Upper lobe of left lung (tissue), 6 donors: ENCODE data around the gene ZNF519. TPM values are rescaled to one million over a fixed set of nuclear protein-coding genes. Genes with fewer than 3 reads are reported as not detected.

ENCODE experiments used
- ATAC-seq, 2 donors: fragments of 200-7000 bp; cut with Tn5 transposase; one replicate each; pipeline ENCODE4 v1.9.1; 2022; ENCODE audit warnings: mild to moderate bottlenecking in 2 of 2, moderate library complexity in 2 of 2; ENCODE audit not compliant: low FRiP score in 2 of 2
- DNase-seq, 2 donors: peaks; one replicate each; pipeline ENCODE4 v3.0.0-alpha.2; 2019 to 2020
- H3K27ac ChIP-seq, 4 donors: fragments of 200-600 bp; sonication (generic); one replicate each; pipeline ENCODE4 v1.5.1; 2016 to 2019
- H3K27me3 ChIP-seq, 4 donors: fragments of 200-600 bp; sonication (generic); one replicate each; pipeline ENCODE4 v1.5.1; 2017 to 2019
- H3K36me3 ChIP-seq, 4 donors: fragments of 200-600 bp; sonication (generic); one replicate each; pipeline ENCODE4 v1.5.1; 2016 to 2019
- H3K4me1 ChIP-seq, 4 donors: fragments of 200-600 bp; sonication (generic); one replicate each; pipeline ENCODE4 v1.5.1; 2018 to 2019
- H3K4me3 ChIP-seq, 4 donors: fragments of 200-600 bp; sonication (generic); one replicate each; pipeline ENCODE4 v1.5.1; 2017 to 2019; ENCODE audit warnings: mild to moderate bottlenecking in 2 of 4, moderate library complexity in 1 of 4
- H3K9me3 ChIP-seq, 4 donors: fragments of 200-600 bp; sonication (generic); one replicate each; pipeline ENCODE4 v1.5.1; 2018 to 2019
- EP300 ChIP-seq, 4 donors: sonication (generic); formaldehyde crosslinking; IDR thresholded peaks; one replicate each; pipeline ENCODE4 v1.5.1; 2017; ENCODE audit warnings: antibody characterized with exemption in 4 of 4, control low read depth in 2 of 4
- POLR2A ChIP-seq, 4 donors: fragments of 450-650 bp; IDR thresholded peaks; one replicate each; pipeline ENCODE4 v1.5.1; 2016 to 2017; ENCODE audit warnings: antibody characterized with exemption in 4 of 4, mild to moderate bottlenecking in 2 of 4
- POLR2AphosphoS5 ChIP-seq, 2 donors: sonication (generic); formaldehyde crosslinking; IDR thresholded peaks; one replicate each; pipeline ENCODE4 v1.5.1; 2017; ENCODE audit warnings: antibody characterized with exemption in 2 of 2
- WGBS, 2 donors: methylation state at CpG; one replicate each; pipeline ENCODE4 v1.1.5; 2017 to 2018; 5-methylcytosine and 5-hydroxymethylcytosine counted together
- total RNA-seq, 6 donors: library from RNA; depleted of rRNA in 4 of 6; stranded (reverse); fragments of >200 nt in 4 of 6; gene quantifications; one replicate each; pipeline versions ENCODE4 v1.1.0 to v1.2.1, GENCODE V29; 2016 to 2021
- TF ChIP-seq, protein P1 (sequence below), 6 experiments: fragments of 450-650 bp in 4 of 6; fragments of 200-600 bp in 2 of 6; sonication (generic) in 2 of 6; IDR thresholded peaks; one replicate each; pipeline ENCODE4 v1.5.1; 2016 to 2019; ENCODE audit warnings: antibody characterized with exemption in 6 of 6
- donor health status: DM: no; HTN: no; CAD: no; lungs with moderate emphysema.
- donor health status: DM: no; HTN: yes; CAD: no; lungs with severe emphysema.

The ZNF519 gene
- total RNA-seq, 6 donors from 2014 or later: 1.4 to 8.4 (median 5.0) TPM

DNA sequence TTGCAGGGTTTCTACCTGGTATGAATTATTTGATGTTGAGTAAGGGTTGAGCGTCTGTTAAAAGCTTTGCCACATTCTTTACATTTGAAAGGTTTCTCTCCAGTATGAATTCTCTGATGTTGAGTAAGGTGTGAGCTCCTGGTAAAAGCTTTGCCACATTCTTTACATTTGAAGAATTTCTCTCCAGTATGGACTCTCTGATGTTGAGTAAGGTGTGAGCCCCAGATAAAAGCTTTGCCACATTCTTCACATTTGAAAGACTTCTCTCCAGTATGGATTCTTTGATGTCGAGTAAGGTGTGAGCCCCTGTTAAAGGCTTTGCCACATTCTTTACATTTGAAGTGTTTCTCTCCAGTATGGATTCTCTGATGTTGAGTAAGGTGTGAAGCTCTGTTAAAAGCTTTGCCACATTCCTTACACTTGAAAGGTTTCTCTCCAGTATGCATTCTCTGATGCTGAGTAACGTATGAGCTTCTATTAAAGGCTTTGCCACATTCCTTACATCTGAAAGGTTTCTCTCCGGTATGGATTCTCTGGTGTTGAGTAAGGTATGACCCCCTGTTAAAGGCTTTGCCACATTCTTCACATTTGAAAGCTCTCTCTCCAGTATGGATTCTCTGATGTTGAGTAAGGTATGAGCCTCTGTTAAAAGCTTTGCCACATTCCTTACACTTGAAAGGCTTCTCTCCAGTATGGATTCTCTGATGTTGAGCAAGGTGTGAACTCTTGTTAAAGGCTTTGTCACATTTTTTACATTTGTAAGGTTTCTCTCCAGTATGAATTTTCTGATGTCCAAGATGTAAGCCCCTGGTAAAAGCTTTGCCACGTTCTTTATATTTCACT, 27.1 kb downstream of the ZNF519 start:
- Histone ChIP-seq H3K4me3 (no peak overlapping the region), H3K9me3 (peaks cover 9 to 27% (median 20%) of the 10 kb centered on the region in 4 donors), H3K27ac (no peak overlapping the region), H3K4me1 (no peaks in the 10 kb centered on the region), H3K36me3 (no peaks in the 10 kb centered on the region), H3K27me3 (no peaks in the 10 kb centered on the region)
- 86 to 90% methylated on average over 5 of the region's 5 CpGs for WGBS, 2 donors
- DNase-seq (no peak), ATAC-seq (no peak)
- TF ChIP-seq POLR2AphosphoS5 (IDR thresholded peaks at IDR 0.05): no peak
- TF ChIP-seq EP300 (IDR thresholded peaks at IDR 0.05): no peak
- TF ChIP-seq POLR2A (IDR thresholded peaks at IDR 0.05): no peak
- TF ChIP-seq, protein P1, sequence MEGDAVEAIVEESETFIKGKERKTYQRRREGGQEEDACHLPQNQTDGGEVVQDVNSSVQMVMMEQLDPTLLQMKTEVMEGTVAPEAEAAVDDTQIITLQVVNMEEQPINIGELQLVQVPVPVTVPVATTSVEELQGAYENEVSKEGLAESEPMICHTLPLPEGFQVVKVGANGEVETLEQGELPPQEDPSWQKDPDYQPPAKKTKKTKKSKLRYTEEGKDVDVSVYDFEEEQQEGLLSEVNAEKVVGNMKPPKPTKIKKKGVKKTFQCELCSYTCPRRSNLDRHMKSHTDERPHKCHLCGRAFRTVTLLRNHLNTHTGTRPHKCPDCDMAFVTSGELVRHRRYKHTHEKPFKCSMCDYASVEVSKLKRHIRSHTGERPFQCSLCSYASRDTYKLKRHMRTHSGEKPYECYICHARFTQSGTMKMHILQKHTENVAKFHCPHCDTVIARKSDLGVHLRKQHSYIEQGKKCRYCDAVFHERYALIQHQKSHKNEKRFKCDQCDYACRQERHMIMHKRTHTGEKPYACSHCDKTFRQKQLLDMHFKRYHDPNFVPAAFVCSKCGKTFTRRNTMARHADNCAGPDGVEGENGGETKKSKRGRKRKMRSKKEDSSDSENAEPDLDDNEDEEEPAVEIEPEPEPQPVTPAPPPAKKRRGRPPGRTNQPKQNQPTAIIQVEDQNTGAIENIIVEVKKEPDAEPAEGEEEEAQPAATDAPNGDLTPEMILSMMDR (IDR thresholded peaks at IDR 0.05): no peak

DNA sequence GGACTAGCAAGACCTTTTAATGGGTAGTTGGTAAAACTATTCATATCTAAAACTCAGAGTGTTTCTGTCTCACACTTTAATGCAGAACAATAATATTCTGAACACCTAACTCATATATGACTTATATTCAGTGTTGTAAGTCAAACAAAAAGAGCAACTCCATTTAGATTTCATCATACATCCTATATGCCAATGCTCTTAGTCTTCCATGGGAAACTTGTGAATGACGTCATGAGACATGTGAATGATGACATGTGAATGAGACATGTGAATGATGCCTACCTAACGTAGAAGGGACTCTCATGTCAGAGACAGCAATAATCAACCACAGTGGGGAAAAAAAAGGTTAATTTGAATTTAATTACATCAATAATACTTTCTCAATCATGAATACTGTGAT, 28.0 kb downstream of the ZNF519 start:
- TF ChIP-seq POLR2AphosphoS5 (IDR thresholded peaks at IDR 0.05) (no peak), POLR2A (IDR thresholded peaks at IDR 0.05) (no peak), EP300 (IDR thresholded peaks at IDR 0.05) (no peak)
- TF ChIP-seq, protein P1 (IDR thresholded peaks at IDR 0.05): no peak
- no peak overlapping the region for H3K27ac ChIP-seq
- no peaks in the 10 kb centered on the region for H3K4me1 ChIP-seq
- no peak overlapping the region for H3K4me3 ChIP-seq
- 93 to 97% methylated on average over 2 of the region's 2 CpGs for WGBS, 2 donors
- H3K36me3 ChIP-seq: no peaks in the 10 kb centered on the region
- ATAC-seq (no peak), DNase-seq (no peak)
- H3K27me3 ChIP-seq: no peaks in the 10 kb centered on the region
- peaks cover 5 to 21% (median 15%) of the 10 kb centered on the region in 4 donors for H3K9me3 ChIP-seq

DNA sequence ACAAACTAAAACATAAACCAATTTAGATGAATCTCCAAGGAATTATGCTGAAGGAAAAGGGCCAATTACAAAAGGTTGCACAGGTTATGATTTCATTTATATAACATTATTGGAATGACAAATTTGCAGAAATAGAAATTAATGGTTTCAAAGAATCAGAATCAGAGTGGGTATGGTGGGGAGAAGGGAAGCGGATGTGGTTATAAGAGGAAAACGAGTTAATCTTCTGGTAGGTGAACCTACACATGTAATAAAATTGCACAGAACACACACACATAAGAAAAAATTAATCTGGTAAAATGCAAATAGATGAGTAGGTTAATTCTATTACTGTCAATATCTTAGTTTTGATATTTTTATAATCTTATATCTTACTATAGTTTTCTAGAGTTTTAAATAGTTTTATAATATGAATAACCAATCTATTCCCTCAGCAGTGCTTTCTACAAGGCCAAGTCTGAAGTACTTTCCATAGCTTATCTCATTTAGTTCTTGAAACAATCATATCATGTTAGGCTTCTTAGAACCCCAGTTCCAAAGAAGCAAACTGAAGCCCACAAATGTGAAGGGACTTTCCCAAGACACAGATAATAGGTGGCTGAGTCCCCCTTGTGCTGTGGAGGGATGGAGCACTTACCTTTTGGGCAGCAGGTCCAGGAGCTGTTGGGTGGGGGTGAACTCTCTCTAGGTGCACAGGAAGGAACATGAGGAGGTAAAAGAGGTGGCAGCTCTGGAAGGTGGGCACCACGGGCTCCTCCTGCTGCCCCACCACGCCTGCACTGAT, 31.5 kb downstream of the ZNF519 start:
- Histone ChIP-seq H3K27ac (no peak overlapping the region), H3K4me3 (no peak overlapping the region), H3K27me3 (no peaks in the 10 kb centered on the region), H3K36me3 (no peaks in the 10 kb centered on the region), H3K9me3 (peaks cover 5 to 15% (median 13%) of the 10 kb centered on the region in 4 donors), H3K4me1 (no peaks in the 10 kb centered on the region)
- ATAC-seq: no peak
- WGBS, 2 donors: 88 to 92% methylated on average over 4 of the region's 4 CpGs
- TF ChIP-seq POLR2AphosphoS5 (IDR thresholded peaks at IDR 0.05): no peak
- no peak for DNase-seq

DNA sequence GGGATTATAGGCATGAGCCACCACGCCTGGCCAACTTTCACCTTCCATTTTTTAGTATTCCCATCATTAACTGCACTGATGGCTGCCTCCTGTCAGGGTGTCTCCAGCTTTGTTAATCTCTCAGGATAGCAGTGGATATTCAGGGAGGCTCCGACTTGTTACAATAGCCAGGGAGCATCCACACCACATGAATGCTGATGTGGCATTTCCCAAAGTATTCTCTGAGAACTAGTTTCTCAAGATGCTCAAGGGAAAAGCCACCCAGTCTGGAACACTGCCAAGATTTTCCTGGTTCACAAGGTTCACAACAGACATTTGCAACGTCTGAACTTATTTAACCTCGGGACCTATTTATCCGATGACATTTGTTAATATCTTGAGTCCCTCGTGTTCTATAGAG, 33.8 kb downstream of the ZNF519 start:
- no peak for TF ChIP-seq EP300 (IDR thresholded peaks at IDR 0.05)
- no peak for TF ChIP-seq POLR2AphosphoS5 (IDR thresholded peaks at IDR 0.05)
- no peak for TF ChIP-seq POLR2A (IDR thresholded peaks at IDR 0.05)
- TF ChIP-seq, protein P1 (IDR thresholded peaks at IDR 0.05): no peak
- no peaks in the 10 kb centered on the region for H3K36me3 ChIP-seq
- no peak for DNase-seq

DNA sequence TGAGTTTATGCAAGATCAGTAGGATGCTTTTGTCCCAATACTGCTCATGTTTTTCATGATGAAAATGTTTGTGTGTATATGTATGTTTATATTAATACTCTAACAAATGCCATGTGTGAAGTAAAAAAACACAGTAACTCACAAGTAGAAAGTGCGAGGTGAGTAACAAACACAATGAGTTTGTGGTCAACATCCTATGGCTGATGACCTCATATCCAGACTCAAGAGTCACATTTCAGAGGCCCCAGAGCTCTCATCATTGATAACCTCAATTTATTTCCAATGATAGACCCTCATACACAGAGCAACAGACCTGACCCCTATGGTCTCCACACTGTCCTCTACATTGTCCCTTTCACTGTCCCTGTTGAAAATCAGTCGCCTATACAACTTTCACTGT, 34.5 kb downstream of the ZNF519 start:
- Histone ChIP-seq H3K4me1 (no peaks in the 10 kb centered on the region), H3K4me3 (no peak overlapping the region), H3K27ac (no peak overlapping the region), H3K27me3 (no peaks in the 10 kb centered on the region), H3K36me3 (no peaks in the 10 kb centered on the region), H3K9me3 (no peaks in the 10 kb centered on the region)
- DNase-seq (no peak), ATAC-seq (no peak)
- TF ChIP-seq POLR2A (IDR thresholded peaks at IDR 0.05) (no peak), POLR2AphosphoS5 (IDR thresholded peaks at IDR 0.05) (no peak), EP300 (IDR thresholded peaks at IDR 0.05) (no peak)
- TF ChIP-seq, protein P1 (IDR thresholded peaks at IDR 0.05): no peak
- 88 to 89% methylated on average over 2 of the region's 2 CpGs for WGBS, 2 donors

More for the DNA sequence above, 33.8 kb downstream of the ZNF519 start:
- Histone ChIP-seq H3K4me1 (no peaks in the 10 kb centered on the region), H3K4me3 (no peak overlapping the region), H3K27me3 (no peaks in the 10 kb centered on the region), H3K27ac (no peak overlapping the region), H3K9me3 (no peaks in the 10 kb centered on the region)
- 85 to 88% methylated on average over 6 of the region's 6 CpGs for WGBS, 2 donors
- ATAC-seq: no peak
